GM10248 (cell line): ENCODE measurements around the gene ARHGEF16.

Source experiments
- CTCF ChIA-PET: fragments of 300-600 bp; sonication (Branson Sonifier 250); formaldehyde crosslinking; extraction: SDS; loops from one replicate; lab custom pipeline; 2021; ENCODE audit warnings: antibody characterized with exemption; lab: Yijun Ruan, JAX
- POLR2A ChIA-PET: fragments of 350-650 bp; sonication (Branson Sonifier 250); formaldehyde crosslinking; extraction: SDS; loops from one replicate; lab custom pipeline; 2020; ENCODE audit warnings: antibody characterized with exemption; lab: Yijun Ruan, JAX
- DNase-seq: peaks from one replicate; pipeline ENCODE4 v3.0.0; 2012; ENCODE audit errors: extremely low spot score
- CTCF ChIP-seq: IDR thresholded peaks from 2 replicates; pipeline ENCODE4 v1.5.1; 2012; ENCODE audit warnings: mild to moderate bottlenecking, low read depth; ENCODE audit errors: extremely low read depth, missing control alignments, control extremely low read depth

Gene ARHGEF16

GRCh38 chr1:3500265-3500835 lies 45.9 kb downstream of the ARHGEF16 start:
- ChIA-PET CTCF (no interaction called here), POLR2A (no interaction called here)

GRCh38 chr1:3501437-3501836 lies 47.0 kb downstream of the ARHGEF16 start:
- TF ChIP-seq CTCF: no peak
- no peak for DNase-seq
- POLR2A ChIA-PET: no interaction called here
- CTCF ChIA-PET: interaction anchor here (1.1 to 1.5 kb wide), 2 partner anchors 118 to 119 kb away, joined by 3 to 4 read pairs; no protein-coding TSS in a partner anchor

More at GRCh38 chr1:3500265-3500835, 45.9 kb downstream of the ARHGEF16 start:
- no peak for TF ChIP-seq CTCF
- no peak for DNase-seq

- ChIA-PET CTCF (interaction anchor here (1.1 to 1.5 kb wide), 2 partner anchors 117 to 118 kb away, joined by 3 to 4 read pairs; no protein-coding TSS in a partner anchor), POLR2A (no interaction called here)
- DNase-seq: peak; percentile 74
- no peak for TF ChIP-seq CTCF
Measured at GRCh38 chr1:3501856-3502640, 47.6 kb downstream of the ARHGEF16 start.

- DNase-seq: no peak
- CTCF ChIA-PET: interaction anchor here (1.1 to 1.5 kb wide), 2 partner anchors 116 to 117 kb away, joined by 3 to 4 read pairs; no protein-coding TSS in a partner anchor
- POLR2A ChIA-PET: no interaction called here
- TF ChIP-seq CTCF: no peak
Measured at GRCh38 chr1:3502641-3503524, 48.4 kb downstream of the ARHGEF16 start.

- ChIA-PET CTCF (no interaction called here), POLR2A (no interaction called here)
- no peak for DNase-seq
- TF ChIP-seq CTCF: no peak
Measured at GRCh38 chr1:3503525-3503886, 49.0 kb downstream of the ARHGEF16 start.
